NB4 (cell line): ENCODE measurements around the gene ZNF516.
A peak's percentile ranks its signal among the peaks of the same experiment; 100 is the strongest.

ENCODE experiments used
- DNase-seq: peaks from one replicate; pipeline ENCODE4 v3.0.0; 2010; ENCODE audit warnings: low read depth
- H3K4me3 ChIP-seq: one replicate; pipeline ENCODE4 v1.5.1; 2011; ENCODE audit warnings: mild to moderate bottlenecking, low read depth, low read length, moderate library complexity
- CTCF ChIP-seq: IDR thresholded peaks from one replicate; pipeline ENCODE4 v1.5.1; 2012; ENCODE audit warnings: low read depth, low read length
- MYC ChIP-seq: IDR thresholded peaks from 2 replicates; pipeline ENCODE4 v1.6.1; 2011; ENCODE audit warnings: low read depth, low read length
- POLR2A ChIP-seq: IDR thresholded peaks from 2 replicates; pipeline ENCODE4 v1.6.1; 2011; ENCODE audit warnings: mild to moderate bottlenecking; ENCODE audit not compliant: insufficient read length; ENCODE audit errors: extremely low read depth
- TF ChIP-seq, protein P1 (sequence below): IDR thresholded peaks from 2 replicates; pipeline ENCODE4 v1.6.1; 2011; ENCODE audit warnings: low read depth, low read length

The ZNF516 gene

GRCh38 chr18:76430636-76431035 is 64.4 kb downstream of the ZNF516 start:
- DNase-seq = no peak
- TF ChIP-seq MYC (no peak), CTCF (no peak), POLR2A (no peak)
- TF ChIP-seq, protein P1, sequence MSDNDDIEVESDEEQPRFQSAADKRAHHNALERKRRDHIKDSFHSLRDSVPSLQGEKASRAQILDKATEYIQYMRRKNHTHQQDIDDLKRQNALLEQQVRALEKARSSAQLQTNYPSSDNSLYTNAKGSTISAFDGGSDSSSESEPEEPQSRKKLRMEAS = no peak
- H3K4me3 ChIP-seq = no peak overlapping the region

DNA sequence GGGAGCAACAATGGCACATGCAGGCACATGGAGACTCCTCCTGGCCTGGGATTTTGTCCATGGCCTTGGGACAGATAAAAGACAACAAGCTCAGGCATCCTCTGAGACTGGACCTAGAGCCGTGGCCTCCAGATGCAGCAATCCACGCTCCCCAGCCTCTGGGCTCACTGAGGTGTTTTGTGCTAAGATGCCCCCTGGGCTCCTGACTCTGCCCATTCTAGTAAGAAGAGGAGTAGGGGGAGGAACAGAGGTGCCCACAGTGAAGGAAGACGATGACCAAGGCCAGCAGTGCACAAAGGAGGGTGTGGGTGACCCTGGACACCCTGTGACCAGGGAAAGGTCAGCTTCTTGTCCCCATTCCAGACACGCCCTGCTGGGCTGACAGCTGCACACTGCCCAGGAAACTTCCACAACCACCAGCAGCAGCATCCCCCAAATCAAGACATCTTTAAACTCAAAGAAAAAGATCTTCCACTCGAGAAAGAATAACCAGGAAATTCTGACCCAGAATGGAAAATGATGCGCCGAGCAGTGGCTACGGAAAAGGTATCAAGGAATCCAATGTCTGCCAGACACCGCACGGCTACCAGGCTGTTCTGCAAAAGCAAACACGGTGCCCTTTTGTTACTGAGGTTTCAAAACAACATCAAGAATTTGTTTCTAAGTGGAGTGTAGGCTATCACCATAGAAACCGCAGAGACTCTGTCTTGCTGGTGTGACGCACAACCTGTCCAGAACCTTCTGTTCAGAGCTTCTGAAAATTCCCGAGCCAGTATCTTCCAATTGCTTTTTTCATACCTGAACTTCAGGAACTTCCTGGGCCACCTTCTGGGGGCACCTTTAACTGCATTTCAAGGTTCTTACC is 65.5 kb downstream of the ZNF516 start:
- no peak overlapping the region for H3K4me3 ChIP-seq
- no peak for TF ChIP-seq MYC
- no peak for DNase-seq

DNA sequence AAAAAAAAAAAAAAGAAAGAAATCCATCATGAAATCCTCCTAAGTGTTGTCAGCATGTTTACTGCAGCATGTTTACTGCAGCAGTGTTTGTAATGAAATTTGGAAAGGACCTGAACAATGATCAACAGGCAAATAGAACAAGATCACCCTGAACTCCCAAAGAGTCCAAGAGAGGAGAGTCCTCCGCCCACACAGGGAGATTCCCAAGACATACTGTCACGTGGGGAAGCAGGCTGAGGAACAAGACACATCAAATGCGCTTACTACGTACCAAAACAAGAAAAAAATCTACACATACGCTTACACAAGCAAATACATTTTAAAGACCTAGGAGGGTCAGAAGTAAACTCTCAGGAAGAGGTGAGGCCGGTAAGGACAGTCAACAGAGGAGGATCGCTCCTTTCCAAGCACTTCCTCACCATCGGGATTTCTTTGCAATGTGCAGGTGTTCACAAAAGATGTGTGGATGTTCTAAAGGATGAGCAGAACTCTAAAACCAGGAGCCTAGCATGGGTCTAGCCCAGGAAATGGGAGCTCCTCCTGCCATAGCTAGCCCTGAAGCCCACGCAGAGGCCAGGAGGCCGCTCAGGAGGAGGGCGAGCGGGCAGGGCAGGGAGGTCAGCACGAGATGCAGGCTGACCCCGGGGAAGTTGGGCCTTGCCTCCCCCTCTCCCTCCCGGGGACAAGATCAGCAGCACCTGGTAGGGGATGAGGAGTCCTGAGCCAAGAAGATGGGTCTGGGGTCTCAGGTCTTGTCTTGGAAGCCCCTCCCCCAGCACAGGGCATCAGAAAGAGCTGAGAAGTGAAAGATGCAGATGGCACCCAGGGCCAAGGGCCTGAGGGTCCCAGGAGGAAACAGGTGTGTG is 66.4 kb downstream of the ZNF516 start:
- no peak for DNase-seq
- TF ChIP-seq, protein P1 = no peak
- TF ChIP-seq CTCF = no peak
- TF ChIP-seq MYC = no peak
- H3K4me3 ChIP-seq = no peak overlapping the region

DNA sequence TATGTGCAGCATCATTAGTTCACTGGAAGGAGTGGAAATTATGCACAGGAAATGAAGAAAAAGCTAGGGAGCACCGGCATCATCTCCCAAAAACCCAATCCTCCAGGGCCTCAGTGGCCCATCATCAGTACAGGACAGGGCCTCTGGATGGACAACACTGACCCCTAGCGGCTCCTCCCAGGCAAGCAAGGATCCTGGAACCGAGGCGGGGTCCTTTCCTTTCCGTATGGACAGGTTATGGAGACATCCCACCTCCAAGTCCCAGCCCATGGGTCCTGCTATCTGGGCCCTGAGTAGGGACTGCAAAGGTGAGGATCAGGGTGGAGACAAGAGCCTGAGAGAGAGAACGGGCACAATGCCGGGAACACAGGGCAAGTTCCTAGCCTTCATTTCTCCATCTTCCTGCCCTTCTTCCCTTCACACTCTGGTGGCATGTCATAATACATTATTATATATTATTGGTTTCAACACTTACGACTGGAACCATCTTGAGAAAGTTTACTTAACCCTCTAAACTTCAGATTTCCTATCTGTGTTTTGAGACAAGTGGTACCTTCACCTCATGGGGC is 68.2 kb downstream of the ZNF516 start:
- H3K4me3 ChIP-seq = no peak overlapping the region
- peak; percentile 39 for DNase-seq
- no peak for TF ChIP-seq POLR2A
- TF ChIP-seq CTCF = peak; percentile 67

GRCh38 chr18:76425146-76426131 is 69.6 kb downstream of the ZNF516 start:
- DNase-seq = no peak
- TF ChIP-seq, protein P1 = no peak
- TF ChIP-seq POLR2A (no peak), CTCF (no peak), MYC (no peak)

More at GRCh38 chr18:76425146-76426131, 69.6 kb downstream of the ZNF516 start:
- H3K4me3 ChIP-seq = no peak overlapping the region
